CD4-positive, CD25-positive, alpha-beta regulatory T cell (primary cell): Measurements from ENCODE around the gene COL21A1. TPM values are rescaled to one million over a fixed set of nuclear protein-coding genes. Genes with fewer than 3 reads are reported as not detected.

ENCODE experiments used
- ATAC-seq, 2 donors: fragments of 150-1000 bp; cut with Tn5 transposase; one replicate each; pipeline ENCODE4 v1.10.0; 2021; ENCODE audit warnings: low read depth in 2 of 2, moderate number of reproducible peaks in 2 of 2, moderate library complexity in 1 of 2
- DNase-seq, 3 donors: peaks; one replicate each; pipeline versions ENCODE4 v3.0.0 to v3.0.0-alpha.2; 2012 to 2022; ENCODE audit warnings: mixed read lengths in 1 of 3
- H3K27ac ChIP-seq: one replicate; pipeline ENCODE4 v1.7.0; 2013; ENCODE audit warnings: mild to moderate bottlenecking, low read length; ENCODE audit not compliant: insufficient read depth, poor library complexity, severe bottlenecking
- H3K27me3 ChIP-seq: one replicate; pipeline ENCODE4 v1.7.0; 2013; ENCODE audit warnings: low read length; ENCODE audit not compliant: control insufficient read depth, insufficient read depth
- H3K36me3 ChIP-seq: one replicate; pipeline ENCODE4 v1.7.0; 2013; ENCODE audit warnings: mild to moderate bottlenecking, low read length, moderate library complexity; ENCODE audit not compliant: control insufficient read depth, insufficient read depth
- H3K4me1 ChIP-seq: 2 replicates; pipeline ENCODE4 v1.7.0; 2013; ENCODE audit warnings: mild to moderate bottlenecking, low read length; ENCODE audit not compliant: insufficient read depth, control insufficient read depth, poor library complexity, severe bottlenecking
- H3K4me3 ChIP-seq: one replicate; pipeline ENCODE4 v1.7.0; 2013; ENCODE audit warnings: low read depth, mild to moderate bottlenecking, low read length, moderate library complexity
- H3K9me3 ChIP-seq, 2 experiments: 1 replicate in 1 of 2; 2 replicates in 1 of 2; pipeline ENCODE4 v1.7.0; 2013; ENCODE audit warnings: low read length in 2 of 2, mild to moderate bottlenecking in 1 of 2, moderate library complexity in 1 of 2; ENCODE audit not compliant: control insufficient read depth in 2 of 2
- H3K27ac Mint-ChIP-seq, 3 donors: one replicate each; pipeline ENCODE4 v1.8.0; 2020 to 2022; ENCODE audit warnings: mild to moderate bottlenecking in 3 of 3, mixed read lengths in 3 of 3, moderate library complexity in 2 of 3
- H3K27me3 Mint-ChIP-seq: one replicate; pipeline ENCODE4 v1.8.0; 2022; ENCODE audit warnings: mild to moderate bottlenecking, mixed read lengths
- H3K36me3 Mint-ChIP-seq: one replicate; pipeline ENCODE4 v1.8.0; 2020; ENCODE audit warnings: mixed read lengths
- H3K4me1 Mint-ChIP-seq, 4 donors: one replicate each; pipeline ENCODE4 v1.8.0; 2020 to 2022; ENCODE audit warnings: mixed read lengths in 4 of 4, mild to moderate bottlenecking in 1 of 4
- H3K4me3 Mint-ChIP-seq, 4 donors: one replicate each; pipeline ENCODE4 v1.8.0; 2020 to 2022; ENCODE audit warnings: mild to moderate bottlenecking in 4 of 4, mixed read lengths in 4 of 4, moderate library complexity in 3 of 4
- H3K9me3 Mint-ChIP-seq, 7 donors: one replicate each; pipeline ENCODE4 v1.8.0; 2020 to 2022; ENCODE audit warnings: mixed read lengths in 7 of 7, mild to moderate bottlenecking in 3 of 7, moderate library complexity in 2 of 7
- polyA plus RNA-seq, 4 donors: library from polyadenylated mRNA; unstranded; fragments of 300-500 nt; fragmentation: Illumina TruSeq; gene quantifications; one replicate each; pipeline ENCODE4 v1.2.3, GENCODE V29; 2021
- total RNA-seq: library from RNA; stranded (reverse); gene quantifications from one replicate; pipeline ENCODE4 v1.2.3, GENCODE V29; 2022

COL21A1 gene
- total and polyA plus RNA-seq, 5 donors from 2014 or later = not detected

DNA sequence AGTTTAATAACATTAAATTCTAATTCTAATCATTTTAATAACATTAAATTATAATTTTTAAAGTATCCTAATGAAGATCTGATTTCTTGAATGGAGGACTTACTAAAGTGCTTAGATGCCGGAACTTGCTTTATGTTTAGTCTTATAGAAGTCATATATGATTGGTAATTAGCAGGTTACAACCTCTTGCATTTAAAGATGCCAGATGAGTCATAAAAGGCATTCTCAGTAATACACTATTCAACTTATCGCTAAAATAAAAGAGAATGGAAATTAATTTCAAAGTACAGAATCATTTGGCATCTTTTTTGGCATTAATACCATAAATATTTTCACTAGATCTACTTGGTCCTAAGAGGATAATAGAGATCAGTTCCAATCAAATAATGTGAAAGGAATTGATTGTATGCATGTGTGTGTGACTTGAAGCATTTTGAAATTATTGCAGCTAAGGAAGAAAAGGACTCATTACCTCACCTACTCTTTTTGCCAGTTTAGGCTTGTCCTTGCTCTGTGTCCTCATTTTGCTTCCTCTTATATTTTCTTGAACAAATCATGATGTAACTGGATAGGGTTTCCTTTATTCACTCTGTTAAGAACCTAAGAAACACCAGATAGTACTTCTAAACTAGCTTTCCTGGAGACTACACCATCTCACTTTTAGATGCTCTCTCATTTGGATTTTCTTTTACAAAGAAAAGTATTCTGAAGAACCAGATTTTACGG is 2.7 kb downstream of the COL21A1 start:
- Mint-ChIP-seq H3K36me3 (no peaks in the 10 kb centered on the region), H3K4me1 (no peaks in the 10 kb centered on the region), H3K4me3 (no peak overlapping the region), H3K27me3 (no peaks in the 10 kb centered on the region), H3K27ac (no peak overlapping the region), H3K9me3 (peaks cover 0 to 5% (median 0%) of the 10 kb centered on the region in 7 donors)
- Histone ChIP-seq H3K4me3 (no peak overlapping the region), H3K36me3 (no peaks in the 10 kb centered on the region), H3K9me3 (no peaks in the 10 kb centered on the region), H3K27me3 (no peaks in the 10 kb centered on the region), H3K27ac (no peak overlapping the region), H3K4me1 (no peaks in the 10 kb centered on the region)
- no peak for DNase-seq
- no peak for ATAC-seq

DNA sequence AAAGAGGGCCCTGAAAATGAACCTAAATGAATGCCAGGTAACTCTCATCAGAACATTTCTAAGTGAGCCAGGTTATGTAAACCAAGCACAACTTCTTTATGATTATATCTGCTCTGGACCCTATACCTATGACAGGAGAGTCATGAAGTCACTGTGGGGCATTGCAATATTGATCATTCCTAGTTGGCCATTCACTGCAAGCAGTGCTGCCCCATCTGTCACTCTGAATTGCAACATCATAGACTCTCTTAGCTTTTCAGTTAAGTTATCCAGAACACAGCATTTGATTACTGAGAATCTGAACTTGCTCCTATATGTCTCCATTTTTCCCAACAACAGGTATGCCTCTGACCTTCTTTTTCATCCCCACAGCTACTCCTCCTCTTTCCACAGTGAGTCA is 3.3 kb downstream of the COL21A1 start:
- Histone ChIP-seq H3K4me3 (no peak overlapping the region), H3K4me1 (no peaks in the 10 kb centered on the region), H3K9me3 (no peaks in the 10 kb centered on the region), H3K27me3 (no peaks in the 10 kb centered on the region), H3K27ac (no peak overlapping the region), H3K36me3 (no peaks in the 10 kb centered on the region)
- Mint-ChIP-seq H3K27ac (no peak overlapping the region), H3K36me3 (no peaks in the 10 kb centered on the region), H3K27me3 (no peaks in the 10 kb centered on the region), H3K4me1 (no peaks in the 10 kb centered on the region), H3K4me3 (no peak overlapping the region), H3K9me3 (peaks cover 0 to 5% (median 0%) of the 10 kb centered on the region in 7 donors)
- ATAC-seq (no peak), DNase-seq (no peak)

DNA sequence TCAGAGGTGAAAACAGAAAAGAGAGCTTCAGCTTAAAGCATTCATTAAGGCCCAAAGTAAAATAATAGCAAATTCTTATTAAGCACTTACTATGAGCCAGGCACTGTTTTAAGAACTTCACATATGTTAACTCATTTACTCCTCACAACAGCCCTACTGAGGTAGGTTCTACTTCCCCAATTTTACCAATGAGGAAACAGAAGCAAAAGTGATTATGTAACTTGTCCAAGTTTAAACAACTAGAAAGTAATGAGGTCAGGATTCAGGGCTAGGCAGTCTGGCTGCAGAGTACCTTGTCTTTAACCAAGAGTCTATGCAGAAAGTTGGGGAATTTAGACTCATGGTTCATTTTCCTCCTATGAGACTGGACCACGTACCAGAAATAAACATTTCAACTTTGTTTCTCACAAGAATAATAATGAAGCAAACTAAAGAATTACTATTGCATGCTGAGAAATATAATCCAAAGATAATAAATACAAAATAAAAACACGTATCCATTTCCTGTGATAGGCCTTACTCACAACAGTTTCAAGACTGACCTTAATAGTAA is 3.8 kb downstream of the COL21A1 start:
- H3K4me1 Mint-ChIP-seq = no peaks in the 10 kb centered on the region
- H3K4me3 Mint-ChIP-seq = no peak overlapping the region
- Histone ChIP-seq H3K4me3 (no peak overlapping the region), H3K27me3 (no peaks in the 10 kb centered on the region), H3K27ac (no peak overlapping the region), H3K36me3 (no peaks in the 10 kb centered on the region), H3K4me1 (no peaks in the 10 kb centered on the region), H3K9me3 (no peaks in the 10 kb centered on the region)
- H3K27me3 Mint-ChIP-seq = no peaks in the 10 kb centered on the region
- H3K9me3 Mint-ChIP-seq = peaks cover 0 to 5% (median 0%) of the 10 kb centered on the region in 7 donors
- no peaks in the 10 kb centered on the region for H3K36me3 Mint-ChIP-seq
- DNase-seq = no peak
- H3K27ac Mint-ChIP-seq = no peak overlapping the region
- no peak for ATAC-seq

DNA sequence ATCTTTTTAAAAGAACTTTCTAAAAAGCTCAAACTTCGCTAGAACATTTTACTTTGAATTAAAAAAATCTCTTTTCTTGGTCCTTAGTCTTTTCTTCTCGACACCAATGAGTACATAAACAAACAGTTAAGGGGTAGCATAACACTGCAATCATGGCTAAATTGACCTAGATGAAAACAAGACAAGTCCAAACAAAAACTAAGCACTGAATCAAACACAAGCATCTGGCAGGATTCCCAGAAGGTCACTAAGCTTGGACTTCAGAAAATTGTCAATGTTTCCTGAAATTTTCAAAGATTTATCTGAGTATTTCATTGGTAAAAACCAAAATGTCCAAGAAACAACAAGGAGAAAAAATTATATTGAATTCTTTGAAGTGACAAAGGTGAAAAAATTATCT is 5.0 kb downstream of the COL21A1 start:
- no peaks in the 10 kb centered on the region for H3K4me1 ChIP-seq
- ATAC-seq (no peak), DNase-seq (no peak)
- H3K27ac ChIP-seq = no peak overlapping the region
- Mint-ChIP-seq H3K27me3 (no peaks in the 10 kb centered on the region), H3K4me1 (no peaks in the 10 kb centered on the region), H3K4me3 (no peak overlapping the region), H3K27ac (no peak overlapping the region), H3K9me3 (peaks cover 0 to 5% (median 2%) of the 10 kb centered on the region in 7 donors), H3K36me3 (no peaks in the 10 kb centered on the region)
- H3K36me3 ChIP-seq = no peaks in the 10 kb centered on the region
- no peaks in the 10 kb centered on the region for H3K27me3 ChIP-seq
- no peak overlapping the region for H3K4me3 ChIP-seq
- H3K9me3 ChIP-seq = no peaks in the 10 kb centered on the region

DNA sequence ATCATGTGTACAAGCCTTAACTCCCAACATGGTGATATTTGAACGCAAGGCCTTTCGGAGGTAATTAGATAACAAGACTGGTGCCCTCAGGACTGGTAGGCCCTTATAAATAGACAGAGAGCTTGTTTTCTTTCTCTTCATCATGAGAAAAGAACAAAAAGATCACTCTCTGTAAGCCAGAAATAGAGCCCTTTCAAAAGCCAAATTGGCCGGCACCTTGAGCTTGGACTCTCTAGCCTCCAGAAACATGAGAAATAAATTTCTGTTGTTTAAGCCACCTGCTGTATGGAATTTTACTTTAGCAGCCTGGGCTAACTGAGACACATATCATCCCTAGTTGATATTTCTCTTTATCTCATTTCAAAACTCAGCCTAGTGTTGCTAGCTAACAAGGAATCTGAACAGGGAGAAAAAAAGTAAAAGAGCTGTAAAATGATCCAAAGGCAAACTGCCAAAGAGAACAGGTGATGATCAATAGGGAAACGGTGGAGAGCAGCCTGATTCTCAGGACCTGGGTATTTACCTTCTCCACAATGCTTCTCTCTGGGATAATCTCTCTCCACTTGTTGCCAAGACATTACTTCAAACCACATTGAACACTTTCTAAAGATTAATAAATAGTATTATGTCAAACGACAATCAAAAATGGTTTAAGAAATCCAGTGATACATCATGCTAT is 6.1 kb downstream of the COL21A1 start:
- Histone ChIP-seq H3K36me3 (no peaks in the 10 kb centered on the region), H3K9me3 (no peaks in the 10 kb centered on the region), H3K4me3 (no peak overlapping the region), H3K27me3 (no peaks in the 10 kb centered on the region), H3K4me1 (no peaks in the 10 kb centered on the region), H3K27ac (no peak overlapping the region)
- Mint-ChIP-seq H3K27me3 (no peaks in the 10 kb centered on the region), H3K9me3 (peaks cover 0 to 5% (median 2%) of the 10 kb centered on the region in 7 donors), H3K4me3 (no peak overlapping the region), H3K36me3 (no peaks in the 10 kb centered on the region), H3K4me1 (no peaks in the 10 kb centered on the region), H3K27ac (no peak overlapping the region)
- no peak for ATAC-seq
- DNase-seq = no peak

DNA sequence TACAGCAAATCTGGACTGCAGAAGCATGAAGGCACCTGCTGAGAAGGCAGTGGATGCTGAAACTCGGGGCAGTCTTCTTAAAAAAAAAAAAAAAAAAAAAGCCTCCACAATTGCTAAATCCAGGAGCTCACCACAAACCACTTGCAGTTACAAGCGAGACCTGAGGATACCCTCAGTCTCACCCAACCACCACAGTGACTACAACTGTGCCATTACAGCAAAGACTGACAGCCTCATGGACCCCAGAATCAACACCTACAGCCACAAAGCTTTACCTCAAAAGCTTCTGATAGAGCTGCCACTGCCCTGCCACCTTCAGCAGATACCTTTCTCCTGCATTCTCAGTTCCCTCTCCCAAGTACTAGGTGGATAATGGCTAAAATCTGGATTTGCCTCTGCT is 9.0 kb downstream of the COL21A1 start:
- DNase-seq (no peak), ATAC-seq (no peak)
- no peaks in the 10 kb centered on the region for H3K27me3 Mint-ChIP-seq

DNA sequence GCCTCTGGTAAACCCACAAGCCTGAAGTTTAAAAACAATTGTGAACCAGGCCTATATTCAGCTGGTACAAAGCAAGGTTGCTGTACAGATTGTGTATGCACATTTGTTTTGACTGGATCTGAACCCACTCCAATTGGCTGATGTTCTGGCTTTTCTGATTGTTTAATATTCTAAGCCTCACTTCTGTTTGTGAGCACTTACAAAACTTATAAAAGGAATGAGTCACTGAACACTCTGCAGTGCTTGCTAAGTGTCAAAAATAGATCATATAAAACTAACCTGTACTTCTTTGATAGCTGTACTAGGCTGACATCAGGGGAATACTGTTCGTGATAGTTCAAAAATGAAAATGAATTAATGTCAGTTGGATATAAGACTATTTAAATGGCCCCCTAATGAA is 12.1 kb downstream of the COL21A1 start:
- Mint-ChIP-seq H3K36me3 (no peaks in the 10 kb centered on the region), H3K27me3 (no peaks in the 10 kb centered on the region), H3K4me1 (no peaks in the 10 kb centered on the region), H3K27ac (no peak overlapping the region), H3K4me3 (no peak overlapping the region), H3K9me3 (peaks cover 0 to 9% (median 2%) of the 10 kb centered on the region in 7 donors)
- H3K27ac ChIP-seq = no peak overlapping the region
- H3K4me1 ChIP-seq = no peaks in the 10 kb centered on the region
- no peaks in the 10 kb centered on the region for H3K27me3 ChIP-seq
- H3K9me3 ChIP-seq = no peaks in the 10 kb centered on the region
- no peaks in the 10 kb centered on the region for H3K36me3 ChIP-seq
- DNase-seq (no peak), ATAC-seq (no peak)
- no peak overlapping the region for H3K4me3 ChIP-seq

More for the DNA sequence above, 9.0 kb downstream of the COL21A1 start:
- Mint-ChIP-seq H3K4me1 (no peaks in the 10 kb centered on the region), H3K4me3 (no peak overlapping the region), H3K36me3 (no peaks in the 10 kb centered on the region), H3K27ac (no peak overlapping the region), H3K9me3 (peaks cover 0 to 8% (median 2%) of the 10 kb centered on the region in 7 donors)
- Histone ChIP-seq H3K9me3 (no peaks in the 10 kb centered on the region), H3K4me1 (no peaks in the 10 kb centered on the region), H3K27me3 (no peaks in the 10 kb centered on the region), H3K36me3 (no peaks in the 10 kb centered on the region), H3K4me3 (no peak overlapping the region), H3K27ac (no peak overlapping the region)
